Endodermal cell (in vitro differentiated cells): ENCODE data around the gene GUCA2B. TPM values are rescaled to one million over a fixed set of nuclear protein-coding genes. Genes with fewer than 3 reads are reported as not detected.

Source experiments
- DNase-seq: peaks from one replicate; pipeline ENCODE4 v3.0.0-alpha.2; 2017
- H3K27ac ChIP-seq: 2 replicates; pipeline ENCODE4 v1.5.1; 2013; ENCODE audit warnings: mild to moderate bottlenecking, low read depth, low read length, moderate library complexity
- H3K27me3 ChIP-seq: 2 replicates; pipeline ENCODE4 v1.6.1; 2013; ENCODE audit warnings: mild to moderate bottlenecking, low read length, moderate library complexity; ENCODE audit not compliant: insufficient read depth, control insufficient read depth, poor library complexity, severe bottlenecking
- H3K36me3 ChIP-seq: 2 replicates; pipeline ENCODE4 v1.7.0; 2013; ENCODE audit warnings: mild to moderate bottlenecking, low read length, moderate library complexity; ENCODE audit not compliant: control insufficient read depth, insufficient read depth
- H3K4me1 ChIP-seq: one replicate; pipeline ENCODE4 v1.7.0; 2013; ENCODE audit warnings: low read length; ENCODE audit not compliant: control insufficient read depth, insufficient read depth
- H3K4me3 ChIP-seq: 2 replicates; pipeline ENCODE4 v1.5.1; 2013; ENCODE audit warnings: mild to moderate bottlenecking, low read length, moderate library complexity
- H3K9ac ChIP-seq: 2 replicates; pipeline ENCODE4 v1.6.1; 2013; ENCODE audit warnings: mild to moderate bottlenecking, low read length, moderate library complexity; ENCODE audit not compliant: poor library complexity, severe bottlenecking; ENCODE audit errors: extremely low read depth
- H3K9me3 ChIP-seq: 2 replicates; pipeline ENCODE4 v1.6.1; 2013; ENCODE audit warnings: mild to moderate bottlenecking, low read length, moderate library complexity; ENCODE audit not compliant: control insufficient read depth
- H3K27ac Mint-ChIP-seq: 2 replicates; pipeline ENCODE4 v1.8.0; 2020; ENCODE audit warnings: mixed read lengths
- H3K27me3 Mint-ChIP-seq: 2 replicates; pipeline ENCODE4 v1.8.0; 2021; ENCODE audit warnings: mild to moderate bottlenecking, mixed read lengths; ENCODE audit not compliant: insufficient read depth
- H3K36me3 Mint-ChIP-seq: 2 replicates; pipeline ENCODE4 v1.8.0; 2020; ENCODE audit warnings: low read depth, mixed read lengths
- H3K4me1 Mint-ChIP-seq: 2 replicates; pipeline ENCODE4 v1.8.0; 2020; ENCODE audit warnings: mixed read lengths
- H3K4me3 Mint-ChIP-seq: 2 replicates; pipeline ENCODE4 v1.8.0; 2020; ENCODE audit warnings: mild to moderate bottlenecking, moderate library complexity, mixed read lengths
- H3K9me3 Mint-ChIP-seq: 2 replicates; pipeline ENCODE4 v1.8.0; 2020; ENCODE audit warnings: mild to moderate bottlenecking, mixed read lengths
- CTCF ChIP-seq: fragments of 200-600 bp; sonication (generic); conservative IDR thresholded peaks from 2 replicates; pipeline ENCODE4 v1.5.0; 2021; ENCODE audit warnings: antibody characterized with exemption, mild to moderate bottlenecking
- WGBS, 2 experiments: methylation state at CpG; one replicate each; pipeline versions ENCODE4 v1.1.5 to v1.1.7; 2013; ENCODE audit warnings: missing lambda C conversion rate in 2 of 2, mixed read lengths in 1 of 2; ENCODE audit not compliant: insufficient coverage in 1 of 2, insufficient read length in 1 of 2; 5-methylcytosine and 5-hydroxymethylcytosine counted together
- total RNA-seq, 2 donors: library from RNA; stranded (reverse); fragmentation: NEBNext Ultra II Directional in 1 of 2; extraction: Animal tissue kit (Norgen Biotek cat#: 25700) in 1 of 2; gene quantifications; 2 replicates in 1 of 2; 3 replicates in 1 of 2; pipeline ENCODE4 v1.2.1, GENCODE V29; 2021

GUCA2B gene
- total RNA-seq, 2 donors from 2014 or later = not detected

GRCh38 chr1:42146626-42147320 is 6.4 kb upstream of the GUCA2B start:
- Histone ChIP-seq H3K27me3 (peaks cover 24% of the 10 kb centered on the region), H3K4me3 (no peak overlapping the region), H3K4me1 (no peaks in the 10 kb centered on the region), H3K36me3 (no peaks in the 10 kb centered on the region), H3K9me3 (no peaks in the 10 kb centered on the region), H3K9ac (no peak overlapping the region), H3K27ac (no peak overlapping the region)
- H3K9me3 Mint-ChIP-seq = no peaks in the 10 kb centered on the region
- no peak overlapping the region for H3K27ac Mint-ChIP-seq
- peak; percentile 89 for TF ChIP-seq CTCF
- H3K4me3 Mint-ChIP-seq = no peak overlapping the region
- H3K27me3 Mint-ChIP-seq = peaks cover 8% of the 10 kb centered on the region
- no peaks in the 10 kb centered on the region for H3K4me1 Mint-ChIP-seq
- 48 to 51% methylated on average over 9 to 19 of the region's 19 CpGs for WGBS, 2 experiments
- peak; percentile 97 for DNase-seq
- no peaks in the 10 kb centered on the region for H3K36me3 Mint-ChIP-seq

GRCh38 chr1:42148166-42148565 is 5.0 kb upstream of the GUCA2B start:
- DNase-seq = no peak
- Histone ChIP-seq H3K9ac (no peak overlapping the region), H3K4me1 (no peaks in the 10 kb centered on the region), H3K27me3 (peaks cover 24% of the 10 kb centered on the region), H3K9me3 (no peaks in the 10 kb centered on the region), H3K27ac (no peak overlapping the region), H3K36me3 (no peaks in the 10 kb centered on the region), H3K4me3 (no peak overlapping the region)
- Mint-ChIP-seq H3K36me3 (no peaks in the 10 kb centered on the region), H3K9me3 (no peaks in the 10 kb centered on the region), H3K4me3 (no peak overlapping the region), H3K4me1 (no peaks in the 10 kb centered on the region), H3K27ac (no peak overlapping the region), H3K27me3 (peaks cover 8% of the 10 kb centered on the region)
- WGBS, 2 experiments = 79% methylated on average over 1 of the region's 1 CpG; no CpG with 5 or more reads in 1 of the 2 experiments
- no peak for TF ChIP-seq CTCF

GRCh38 chr1:42150651-42151050 is 2.6 kb upstream of the GUCA2B start:
- no peak for TF ChIP-seq CTCF
- no peaks in the 10 kb centered on the region for H3K4me1 ChIP-seq
- WGBS, 2 experiments = 91 to 96% methylated on average over 4 to 5 of the region's 5 CpGs
- H3K9ac ChIP-seq = no peak overlapping the region
- no peaks in the 10 kb centered on the region for H3K9me3 ChIP-seq
- Mint-ChIP-seq H3K4me3 (no peak overlapping the region), H3K9me3 (no peaks in the 10 kb centered on the region), H3K4me1 (no peaks in the 10 kb centered on the region), H3K27ac (no peak overlapping the region), H3K27me3 (peaks cover 10% of the 10 kb centered on the region), H3K36me3 (no peaks in the 10 kb centered on the region)
- H3K36me3 ChIP-seq = no peaks in the 10 kb centered on the region
- no peak overlapping the region for H3K27ac ChIP-seq
- no peak for DNase-seq
- H3K4me3 ChIP-seq = no peak overlapping the region
- peaks cover 24% of the 10 kb centered on the region for H3K27me3 ChIP-seq
